Measurements from ENCODE around the gene CYS1. TPM values are rescaled to one million over a fixed set of nuclear protein-coding genes. Genes with fewer than 3 reads are reported as not detected.
"Not testable (repeated sequence)": the region's sequence is repeated elsewhere in the genome, so short reads cannot be mapped to it uniquely, and the experiment has no call there.

Gene CYS1
- total RNA-seq, 1 experiment from 2014 or later, result 5.7 TPM

DNA sequence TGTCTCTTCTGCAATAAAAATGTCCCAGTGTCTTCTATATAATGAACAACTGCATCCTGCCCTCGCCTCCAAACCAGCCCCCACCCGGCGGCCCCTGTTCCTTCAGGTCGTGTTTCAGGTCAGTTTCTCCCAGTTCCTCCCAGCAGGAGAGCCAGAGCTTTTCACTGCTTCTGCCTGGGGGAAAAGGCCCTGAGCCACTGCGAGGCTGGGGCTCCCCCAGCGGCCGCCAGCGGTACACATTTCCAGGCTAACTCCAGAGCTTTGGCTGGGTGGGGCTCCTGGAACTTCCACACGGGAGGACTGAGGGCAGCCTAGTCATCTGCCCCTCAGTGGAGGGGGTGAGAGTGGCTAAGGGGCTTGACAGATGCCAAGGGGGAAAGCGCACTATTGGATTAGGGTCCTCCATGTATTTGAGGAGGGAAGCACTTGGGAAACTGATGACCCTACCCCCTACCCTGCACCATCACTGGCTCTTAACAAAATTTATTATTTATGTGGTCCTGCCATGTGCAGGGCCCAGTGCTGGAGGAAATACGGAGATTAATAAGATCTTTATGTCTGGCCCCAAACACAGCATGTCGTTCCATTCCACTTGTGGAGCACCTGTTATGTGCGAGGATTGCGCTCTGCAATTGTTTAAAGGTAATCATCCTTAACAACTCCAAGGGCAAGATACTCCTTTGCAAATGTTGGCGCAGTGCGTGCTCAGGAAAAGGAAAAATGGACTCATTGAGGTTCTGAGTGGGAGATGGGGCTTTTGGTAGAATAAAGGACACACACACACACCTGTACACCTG is 17.3 kb upstream of the CYS1 start:
- in situ Hi-C loops (cut with HindIII; ENCODE audit: low pct_unique_long_range_greater_than_20kb, low sequenced_read_pairs), result no loop called here
- peak; percentile 68 for DNase-seq (ENCODE audit: low read depth)

DNA sequence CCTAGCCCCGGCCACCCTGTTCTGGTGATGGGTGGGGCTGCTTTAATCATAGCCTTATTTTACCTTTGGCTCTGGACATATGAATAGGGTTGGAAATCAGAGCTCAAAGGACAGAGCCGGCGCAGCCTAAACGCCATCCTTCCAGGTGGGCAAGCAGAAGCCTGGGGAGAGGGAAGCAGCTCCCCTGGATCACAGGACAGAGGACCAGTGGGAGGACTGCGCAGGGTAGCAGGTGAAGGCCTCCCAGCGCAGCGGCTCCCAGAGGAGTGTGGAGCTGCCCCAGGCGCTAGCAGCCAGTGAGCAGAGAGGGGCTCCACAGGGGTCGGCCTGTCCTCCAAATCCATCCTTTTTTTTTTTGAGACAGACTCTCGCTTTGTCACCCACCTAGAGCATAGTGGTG is 16.4 kb upstream of the CYS1 start:
- in situ Hi-C loops (cut with HindIII; ENCODE audit: low pct_unique_long_range_greater_than_20kb, low sequenced_read_pairs), result no loop called here
- no peak for DNase-seq (ENCODE audit: low read depth)

DNA sequence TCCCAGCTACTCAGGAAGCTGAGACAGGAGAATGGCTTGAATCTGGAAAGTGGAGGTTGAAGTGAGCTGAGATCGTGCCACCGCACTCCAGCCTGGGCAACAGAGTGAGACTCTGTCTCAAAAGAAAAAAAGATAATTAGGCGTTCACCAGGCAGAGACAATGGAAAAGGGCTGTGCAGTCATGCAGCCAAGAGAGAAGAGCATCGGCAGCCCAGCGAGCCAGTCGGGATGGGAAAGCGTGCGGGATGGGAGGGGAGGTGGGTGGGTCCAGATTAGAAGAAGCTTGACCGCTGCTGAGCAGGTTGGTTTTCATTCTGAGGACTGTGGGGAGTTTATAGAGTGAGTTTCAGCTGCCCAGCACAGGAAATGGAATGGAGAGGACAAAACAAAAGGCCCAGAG is 15.0 kb upstream of the CYS1 start:
- in situ Hi-C loops (cut with HindIII; ENCODE audit: low pct_unique_long_range_greater_than_20kb, low sequenced_read_pairs), result no loop called here
- no peak for DNase-seq (ENCODE audit: low read depth)

DNA sequence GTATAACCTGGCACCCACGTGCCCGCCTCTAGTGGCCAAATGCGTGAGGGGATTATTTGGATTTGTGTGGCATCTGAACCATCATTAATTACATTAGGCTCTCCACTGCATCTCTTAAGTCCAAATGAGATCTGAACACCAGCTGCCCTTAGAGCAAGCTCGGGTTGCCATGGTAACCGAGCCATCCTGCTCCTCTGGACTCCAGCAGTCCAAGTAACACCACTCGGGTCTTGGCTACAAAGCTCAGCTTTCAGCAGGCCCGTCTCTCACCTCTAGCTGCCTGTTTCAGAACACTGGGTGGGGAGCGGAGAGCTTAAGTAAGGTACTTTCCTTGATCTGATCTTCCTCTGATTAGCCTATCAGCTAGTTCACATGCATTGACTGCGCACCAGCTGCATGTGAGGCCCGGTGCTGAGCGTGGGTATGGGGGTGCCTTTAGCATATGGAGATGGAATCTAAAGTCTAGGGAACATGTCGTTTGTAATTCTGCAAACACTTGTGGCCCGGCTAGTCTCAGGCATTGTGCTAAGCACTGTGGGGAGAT is 14.1 kb upstream of the CYS1 start:
- in situ Hi-C loops (cut with HindIII; ENCODE audit: low pct_unique_long_range_greater_than_20kb, low sequenced_read_pairs), result no loop called here
- DNase-seq (ENCODE audit: low read depth), result no peak

DNA sequence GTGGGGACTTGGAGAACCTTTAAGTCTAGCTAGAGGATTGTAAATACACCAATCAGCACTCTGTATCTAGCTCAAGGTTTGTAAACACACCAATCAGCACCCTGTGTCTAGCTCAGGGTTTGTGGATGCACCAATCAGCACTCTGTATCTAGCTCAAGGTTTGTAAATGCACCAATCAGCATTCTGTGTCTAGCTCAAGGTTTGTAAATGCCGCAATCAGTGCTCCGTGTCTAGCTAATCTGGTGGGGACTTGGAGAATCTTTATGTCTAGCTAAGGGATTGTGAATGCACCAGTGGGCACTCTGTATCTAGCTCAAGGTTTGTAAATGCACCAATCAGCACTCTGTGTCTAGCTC is 11.7 kb upstream of the CYS1 start:
- in situ Hi-C loops (cut with HindIII; ENCODE audit: low pct_unique_long_range_greater_than_20kb, low sequenced_read_pairs); DNase-seq (ENCODE audit: low read depth): not testable (repeated sequence)

DNA sequence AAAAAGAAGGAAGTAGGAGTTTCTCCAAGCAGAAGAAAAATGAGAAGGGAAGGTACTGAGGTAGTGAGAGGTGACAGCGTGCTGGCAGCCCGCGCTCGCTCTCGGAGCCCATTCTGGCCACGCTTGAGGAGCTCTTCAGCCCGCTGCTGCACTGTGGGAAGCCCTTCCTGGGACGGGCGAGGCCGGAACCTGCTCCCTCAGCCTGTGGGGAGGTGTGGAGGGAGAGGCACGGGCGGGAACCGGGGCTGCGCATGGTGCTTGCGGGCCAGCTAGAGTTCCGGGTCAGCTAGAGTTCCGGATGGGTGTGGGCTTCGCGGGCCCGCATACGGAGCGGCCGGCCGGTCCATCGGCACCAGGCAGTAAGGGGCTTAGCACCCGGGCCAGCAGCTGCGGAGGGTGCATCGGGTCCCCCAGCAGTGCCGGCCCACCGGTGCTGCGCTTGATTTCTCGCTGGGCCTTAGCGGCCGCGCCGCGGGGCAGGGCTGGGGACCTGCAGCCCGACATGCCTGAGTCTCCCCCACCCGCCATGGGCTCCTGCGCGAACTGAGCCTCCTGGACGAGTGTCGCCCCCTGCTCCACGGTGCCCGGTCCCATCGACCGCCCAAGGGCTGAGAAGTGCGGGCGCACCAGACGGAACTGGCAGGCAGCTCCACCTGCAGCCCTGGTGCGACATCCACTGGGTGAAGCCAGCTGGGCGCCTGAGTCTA is 11.1 kb upstream of the CYS1 start:
- no peak for DNase-seq (ENCODE audit: low read depth)
- in situ Hi-C loops (cut with HindIII; ENCODE audit: low pct_unique_long_range_greater_than_20kb, low sequenced_read_pairs), result no loop called here

DNA sequence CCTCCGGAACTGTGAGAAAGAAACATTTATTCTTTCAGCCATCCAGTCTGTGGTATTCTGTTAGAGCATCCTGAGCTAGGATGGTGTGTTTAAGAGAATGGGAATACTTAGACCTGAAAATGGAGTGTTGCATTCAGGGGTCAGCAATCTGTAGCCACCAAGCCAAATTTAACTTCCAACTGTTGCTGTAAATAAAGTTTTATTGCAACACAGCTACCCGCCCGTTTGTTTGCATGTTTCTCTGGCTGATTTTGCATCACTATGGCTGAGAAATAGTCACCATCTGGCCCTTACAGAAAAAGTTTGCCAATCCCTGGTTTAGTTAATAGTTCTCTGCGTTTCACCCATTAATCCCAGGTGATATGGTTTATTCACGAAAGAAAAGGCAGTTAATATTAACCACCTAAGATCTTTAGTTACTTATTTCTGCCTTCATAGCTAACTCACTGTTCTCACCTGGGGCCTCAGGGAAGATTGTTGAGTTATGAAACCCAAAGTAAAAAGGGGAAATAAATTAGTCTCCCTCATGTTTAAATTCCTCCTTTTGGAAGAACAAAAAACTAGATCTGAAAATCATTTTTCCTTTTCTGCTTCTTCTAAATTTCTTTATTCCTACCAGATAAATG is 9.5 kb upstream of the CYS1 start:
- peak; percentile 31 for DNase-seq (ENCODE audit: low read depth)
- in situ Hi-C loops (cut with HindIII; ENCODE audit: low pct_unique_long_range_greater_than_20kb, low sequenced_read_pairs), result no loop called here

DNA sequence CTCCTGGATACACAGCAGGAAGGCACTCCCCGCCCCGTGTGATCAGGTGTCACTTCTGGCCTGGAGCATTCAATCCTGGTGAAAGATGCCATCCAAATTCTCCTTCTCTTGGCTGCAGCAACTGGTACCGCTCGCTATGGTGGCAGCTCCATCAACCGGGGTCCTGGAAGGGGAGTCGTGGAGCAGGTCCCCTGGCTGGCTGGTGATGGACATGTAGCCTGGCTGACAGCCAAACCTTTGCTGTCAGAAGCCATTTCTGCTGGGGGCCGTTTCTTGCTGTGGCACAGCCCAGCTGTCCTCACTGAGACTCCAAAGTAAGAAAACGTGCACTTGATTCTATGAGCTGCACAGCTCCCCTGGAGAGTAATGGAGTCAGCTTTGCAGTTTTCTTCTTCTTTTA is 7.1 kb upstream of the CYS1 start:
- in situ Hi-C loops (cut with HindIII; ENCODE audit: low pct_unique_long_range_greater_than_20kb, low sequenced_read_pairs), result no loop called here
- no peak for DNase-seq (ENCODE audit: low read depth)

DNA sequence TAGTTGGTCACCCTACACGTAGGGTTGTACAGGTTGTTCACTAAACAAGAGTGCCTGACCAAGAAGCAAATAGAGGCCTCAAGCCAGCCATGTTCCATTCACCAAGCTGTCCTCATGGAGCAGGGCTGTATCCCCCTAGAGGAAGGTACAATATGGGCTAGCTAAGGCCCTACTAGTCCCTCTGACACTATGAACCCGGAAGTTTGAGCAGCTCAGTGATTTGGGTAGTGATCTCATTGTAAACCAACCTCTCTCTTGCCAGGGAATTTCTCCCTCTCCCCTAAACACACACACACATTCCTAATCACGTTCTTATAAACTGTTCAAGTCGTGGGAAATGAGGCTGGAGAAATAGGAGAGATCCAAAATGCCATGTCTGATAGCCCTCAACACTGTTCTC is 6.7 kb upstream of the CYS1 start:
- in situ Hi-C loops (cut with HindIII; ENCODE audit: low pct_unique_long_range_greater_than_20kb, low sequenced_read_pairs), result no loop called here
- no peak for DNase-seq (ENCODE audit: low read depth)

DNA sequence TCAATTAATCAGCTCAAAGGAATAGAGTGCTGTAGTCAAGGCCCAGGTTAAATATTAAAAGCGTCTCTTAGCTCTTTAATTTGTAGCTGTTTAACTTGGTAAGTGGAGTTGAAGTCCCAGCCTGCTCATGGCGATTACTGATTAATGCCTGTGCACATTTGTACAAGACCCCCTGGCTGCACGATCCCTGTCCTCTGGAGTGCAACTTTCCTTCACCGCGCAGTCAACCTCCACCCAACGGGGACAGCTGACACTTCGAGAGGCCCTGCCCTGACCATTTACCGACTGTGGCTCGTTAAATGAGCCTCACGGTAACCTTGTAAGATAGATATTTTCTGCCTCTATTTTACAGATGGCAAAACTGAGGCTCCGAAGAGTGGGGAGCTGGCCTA is 5.5 kb upstream of the CYS1 start:
- in situ Hi-C loops (cut with HindIII; ENCODE audit: low pct_unique_long_range_greater_than_20kb, low sequenced_read_pairs), result no loop called here
- peak; percentile 55 for DNase-seq (ENCODE audit: low read depth)

DNA sequence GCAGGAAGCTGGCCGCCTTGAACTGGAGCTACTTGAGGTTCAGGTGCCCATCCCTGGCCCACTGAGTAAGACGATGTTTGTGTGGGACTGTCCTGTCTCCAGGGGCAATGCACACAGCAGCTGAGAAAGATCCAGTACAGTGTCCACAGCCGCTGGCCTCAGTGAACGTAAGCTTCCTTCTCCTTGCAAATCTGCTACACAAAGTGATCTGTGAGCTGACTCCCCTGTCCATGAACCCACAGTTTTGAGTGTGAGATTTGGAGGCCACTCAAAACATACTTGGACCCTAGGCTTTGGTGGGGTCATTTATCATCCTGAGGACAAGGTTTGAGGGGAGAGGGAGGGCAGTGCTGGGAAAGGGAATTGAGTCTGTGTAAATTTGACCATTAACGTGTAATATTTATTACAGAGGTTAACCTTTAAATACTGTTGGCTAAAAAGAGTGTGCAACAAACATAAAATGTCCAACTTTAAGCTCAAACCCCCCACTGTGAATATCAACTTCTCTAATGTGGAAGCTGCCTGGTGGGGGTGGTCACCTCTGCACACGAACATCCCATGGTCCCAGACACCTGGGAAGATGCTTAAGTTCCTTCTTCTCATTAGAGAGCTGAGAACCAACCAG is 4.9 kb upstream of the CYS1 start:
- in situ Hi-C loops (cut with HindIII; ENCODE audit: low pct_unique_long_range_greater_than_20kb, low sequenced_read_pairs), result no loop called here
- DNase-seq (ENCODE audit: low read depth), result no peak

DNA sequence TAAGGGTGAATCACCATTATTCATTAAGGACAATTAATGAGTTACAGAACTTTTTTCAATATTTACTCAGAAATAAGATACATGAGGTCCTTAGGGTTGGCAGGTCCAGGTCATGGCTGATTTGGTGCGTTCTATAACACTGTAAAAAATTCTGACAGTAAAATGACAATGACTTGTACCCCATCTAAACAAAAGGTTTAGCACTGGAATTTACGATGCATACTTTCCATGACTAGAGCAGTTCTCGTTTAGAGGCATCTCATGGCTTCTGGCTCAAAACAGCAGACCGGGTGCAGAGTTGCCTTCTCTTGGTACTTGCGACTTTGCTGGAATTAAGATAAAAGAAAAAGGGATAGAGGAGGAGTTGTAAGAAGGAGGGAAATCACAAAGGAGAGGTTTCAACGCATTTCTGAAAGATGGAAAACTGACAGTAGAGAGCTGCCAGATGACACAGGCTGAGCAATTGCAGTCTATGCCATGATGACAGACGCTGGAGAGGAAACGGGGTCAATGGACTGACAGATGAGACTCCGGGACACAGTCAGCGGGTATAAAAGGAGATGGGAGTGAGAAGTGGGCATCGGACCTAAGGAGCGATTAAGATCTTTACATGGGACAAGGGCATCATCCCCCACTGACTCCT is 4.1 kb upstream of the CYS1 start:
- DNase-seq (ENCODE audit: low read depth), result peak; percentile 43
- in situ Hi-C loops (cut with HindIII; ENCODE audit: low pct_unique_long_range_greater_than_20kb, low sequenced_read_pairs), result no loop called here

DNA sequence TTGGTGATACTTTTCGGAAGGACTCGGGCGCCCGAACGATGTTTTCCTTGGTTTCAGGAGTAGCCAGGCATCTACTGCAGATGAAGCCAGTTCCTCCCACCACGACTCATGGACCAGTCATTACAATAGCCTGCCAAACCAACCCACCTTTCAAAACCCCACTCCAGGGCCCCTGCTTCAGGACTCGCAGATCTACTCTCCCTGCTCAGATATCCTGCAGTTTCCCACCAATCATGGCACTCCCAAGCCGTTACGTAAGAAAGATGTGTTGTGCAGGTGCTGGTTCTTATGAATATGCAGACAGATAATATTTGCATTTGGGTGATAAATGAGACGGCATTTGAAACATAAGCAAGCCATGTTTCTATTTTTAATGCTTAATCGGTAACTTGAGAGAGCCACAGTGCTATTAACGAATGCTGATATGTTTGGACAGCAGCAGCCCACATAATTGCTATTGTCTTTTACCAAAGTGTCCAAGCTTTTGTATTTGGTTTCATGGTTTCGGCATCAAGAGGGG is 3.5 kb upstream of the CYS1 start:
- DNase-seq (ENCODE audit: low read depth), result no peak
- in situ Hi-C loops (cut with HindIII; ENCODE audit: low pct_unique_long_range_greater_than_20kb, low sequenced_read_pairs), result no loop called here

DNA sequence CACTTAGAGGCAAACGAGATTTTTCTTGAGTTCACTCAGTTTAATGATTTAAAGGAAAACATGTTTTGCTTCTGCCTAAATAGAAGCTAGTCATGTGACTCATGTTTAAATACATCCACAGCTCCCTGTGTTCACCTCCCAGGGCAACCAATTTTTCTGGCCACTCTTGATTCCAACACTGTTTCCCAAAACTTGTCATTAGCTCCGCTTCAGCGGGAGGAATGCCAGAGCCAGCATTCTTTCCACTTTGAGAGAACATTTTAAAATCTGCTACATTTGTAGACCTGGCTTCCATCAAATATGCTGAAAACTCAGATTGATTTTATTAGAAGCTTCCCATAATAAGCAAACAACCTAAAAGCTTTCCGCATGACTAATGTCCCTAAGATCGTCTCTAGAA is 2.8 kb upstream of the CYS1 start:
- no peak for DNase-seq (ENCODE audit: low read depth)
- in situ Hi-C loops (cut with HindIII; ENCODE audit: low pct_unique_long_range_greater_than_20kb, low sequenced_read_pairs), result no loop called here

DNA sequence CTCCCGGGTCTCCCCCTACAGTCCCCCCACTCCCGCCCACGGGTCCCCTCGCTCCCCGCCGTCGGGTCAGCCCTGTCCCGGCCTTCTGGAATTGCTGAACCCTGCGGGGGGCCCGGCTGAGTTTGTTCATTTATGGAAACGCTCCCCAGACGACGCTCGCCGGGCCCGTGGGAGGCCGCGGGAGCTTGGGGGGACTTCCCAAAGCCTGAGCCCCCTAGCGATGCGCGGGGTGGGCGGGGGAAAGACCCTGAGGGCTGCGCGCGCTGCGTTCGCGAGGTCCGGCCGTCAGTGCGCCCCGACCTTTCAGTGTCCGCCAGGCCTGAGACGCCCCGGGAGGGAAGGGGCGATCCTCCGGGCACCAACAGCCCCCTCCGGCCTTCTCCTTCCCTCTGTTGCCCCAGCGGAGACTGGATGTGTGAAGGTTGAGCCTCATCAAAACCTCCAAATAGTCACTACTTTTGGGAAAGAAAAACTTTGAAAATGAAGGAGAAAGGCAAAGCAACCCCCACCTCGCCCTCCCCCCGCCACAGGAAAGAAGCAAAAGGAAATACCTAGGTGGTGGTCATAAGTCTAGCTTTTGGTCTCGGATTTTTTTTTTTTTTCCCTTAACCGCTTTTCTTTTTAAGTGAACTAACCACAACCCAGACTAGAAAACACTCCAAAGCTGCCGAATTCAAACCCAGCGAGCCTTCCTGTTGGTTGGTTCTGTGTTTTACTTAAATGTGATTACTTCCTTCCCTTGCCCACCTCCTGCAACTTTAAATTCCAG is 509 bp upstream of the CYS1 start:
- no peak for DNase-seq (ENCODE audit: low read depth)
- in situ Hi-C loops (cut with HindIII; ENCODE audit: low pct_unique_long_range_greater_than_20kb, low sequenced_read_pairs), result no loop called here

DNA sequence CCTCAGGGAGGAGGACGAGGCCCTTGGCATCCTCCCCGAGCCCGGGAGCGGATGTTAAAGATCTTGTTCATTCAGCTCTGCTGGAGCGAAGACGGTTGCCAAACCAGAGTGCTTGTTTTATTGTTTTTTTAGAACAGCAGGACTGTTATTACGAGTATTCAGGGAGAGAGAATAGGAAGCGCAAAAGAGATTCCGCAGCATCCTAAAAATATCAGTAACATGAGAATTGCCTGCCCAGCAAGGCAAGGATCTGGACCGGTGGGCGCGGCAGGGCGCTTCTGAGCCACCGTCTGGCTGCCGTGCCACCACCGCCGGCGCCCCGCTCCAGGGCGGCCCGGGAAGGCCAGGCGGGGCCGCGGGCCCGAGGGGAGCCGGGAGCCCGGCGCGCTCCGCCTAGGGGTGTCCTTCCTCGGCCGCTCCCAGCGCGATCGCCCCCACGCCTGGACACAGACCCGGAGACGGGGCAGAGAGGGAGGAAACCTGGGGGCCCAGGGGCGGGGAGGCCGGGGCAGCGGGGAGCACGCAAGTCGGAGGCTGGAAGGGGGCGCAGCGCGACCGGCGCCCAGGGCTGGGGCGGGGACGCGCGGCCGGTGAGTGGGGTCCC is 843 bp downstream of the CYS1 start:
- in situ Hi-C loops (cut with HindIII; ENCODE audit: low pct_unique_long_range_greater_than_20kb, low sequenced_read_pairs), result no loop called here
- DNase-seq (ENCODE audit: low read depth), result peak; percentile 35

DNA sequence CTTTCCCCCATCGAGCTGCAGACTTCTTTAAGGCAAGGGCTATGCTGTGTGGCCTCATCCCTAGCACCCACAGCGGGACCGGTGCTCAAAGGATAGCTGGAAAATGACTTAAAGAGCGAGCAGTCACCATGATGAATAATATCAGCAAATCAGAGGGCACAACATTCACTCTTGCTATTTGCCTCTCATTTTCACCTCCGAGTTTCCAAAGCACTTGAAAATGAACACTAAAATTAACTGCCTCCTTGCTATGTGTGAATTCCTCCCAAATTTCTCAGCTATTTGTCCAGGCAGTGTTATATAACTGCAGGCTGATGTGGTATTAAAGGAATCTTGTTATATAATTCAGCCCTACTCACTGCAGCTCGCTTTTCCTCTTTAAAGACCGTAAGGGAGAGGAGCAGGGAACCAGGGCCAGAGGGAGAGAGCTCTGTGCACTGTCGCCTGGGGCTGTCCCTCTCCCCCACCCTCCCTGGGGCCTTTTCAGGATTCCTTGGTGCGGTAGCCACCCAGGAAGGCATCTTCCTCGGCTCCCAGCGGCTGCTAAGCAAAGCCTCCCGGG is 1.4 kb downstream of the CYS1 start:
- in situ Hi-C loops (cut with HindIII; ENCODE audit: low pct_unique_long_range_greater_than_20kb, low sequenced_read_pairs), result no loop called here
- no peak for DNase-seq (ENCODE audit: low read depth)

All from Caki2 (cell line).